ENCODE measurements around the gene ACTL6A.

Gene ACTL6A

DNA sequence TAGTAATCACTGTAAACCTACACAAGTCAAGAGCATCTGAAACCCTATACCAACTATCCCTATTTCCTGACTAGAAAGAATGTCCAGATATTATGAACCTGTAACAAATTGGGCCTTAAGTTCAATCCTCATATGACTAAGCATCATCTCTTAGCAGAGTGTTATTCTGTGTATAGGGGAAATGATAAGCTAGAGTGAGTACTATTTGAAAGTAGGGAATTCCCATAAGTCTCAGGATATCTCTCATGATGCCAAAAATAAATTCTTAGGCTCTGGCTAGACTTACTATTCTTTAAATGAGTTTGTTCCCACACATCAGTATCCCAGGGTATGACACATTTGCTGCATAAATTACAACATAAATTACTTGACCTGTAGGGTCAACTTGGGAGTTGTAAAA lies 26.4 kb downstream of the ACTL6A start:
- no peak for DNase-seq (ENCODE audit: insufficient read length, low spot score)
- FAIRE-seq: no peak

DNA sequence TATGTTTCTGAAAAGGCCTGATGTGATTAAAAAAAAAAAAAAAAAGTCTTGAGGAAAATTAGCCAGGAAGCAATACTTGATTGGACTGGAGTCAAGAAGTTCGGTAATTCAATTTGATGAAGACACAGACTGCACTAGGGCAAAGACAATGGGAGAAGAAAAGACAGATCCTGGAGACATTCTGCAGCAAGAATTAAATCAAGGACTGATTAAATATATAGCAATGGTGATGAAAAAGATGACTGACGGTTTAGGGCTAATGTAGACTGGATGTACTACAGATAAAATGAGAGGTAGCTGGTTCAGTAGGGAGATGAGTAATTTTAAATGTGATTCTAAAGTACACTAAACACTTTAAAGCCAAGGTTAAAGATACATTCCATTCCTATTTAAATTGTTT lies 27.9 kb downstream of the ACTL6A start:
- FAIRE-seq (no peak), DNase-seq (ENCODE audit: insufficient read length, low spot score) (no peak)

DNA sequence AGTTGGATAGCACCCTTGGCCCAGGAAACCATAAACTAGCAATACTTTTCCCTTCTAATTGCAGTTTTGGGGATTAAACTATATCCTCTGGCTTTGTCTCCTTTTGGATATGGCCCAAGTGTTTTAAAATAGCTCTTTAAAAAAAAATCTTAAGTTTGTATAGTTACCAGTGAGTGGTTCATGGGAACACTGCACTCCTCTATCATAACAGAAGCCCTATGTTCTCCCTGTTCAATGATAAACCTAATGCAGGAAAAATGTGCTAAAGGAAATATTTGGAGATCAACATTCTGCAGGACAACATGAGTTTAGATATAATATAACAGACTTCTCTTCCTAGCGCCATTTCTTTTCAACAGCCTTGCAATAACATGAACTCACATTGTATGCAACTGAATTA lies 28.6 kb downstream of the ACTL6A start:
- no peak for FAIRE-seq
- no peak for DNase-seq (ENCODE audit: insufficient read length, low spot score)

DNA sequence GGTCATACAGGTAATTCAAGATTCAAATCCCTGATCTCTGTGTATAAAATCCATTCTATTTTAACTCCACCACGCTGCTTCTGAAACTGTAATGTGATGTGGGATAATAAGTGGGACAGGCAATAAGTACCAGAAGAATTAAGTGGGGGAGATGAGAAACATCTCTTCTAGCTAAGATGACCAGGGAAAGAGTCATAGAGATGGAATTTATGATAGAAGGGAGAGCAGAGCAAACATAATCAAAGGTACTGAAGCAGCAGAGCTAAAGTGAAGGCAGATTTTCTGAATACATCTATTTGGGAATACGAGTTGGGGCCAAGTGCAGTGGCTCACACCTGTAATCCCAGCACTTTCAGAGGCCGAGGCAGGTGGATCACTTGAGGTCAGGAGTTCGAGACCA lies 36.8 kb downstream of the ACTL6A start:
- DNase-seq (ENCODE audit: insufficient read length, low spot score) (no peak), FAIRE-seq (no peak)

DNA sequence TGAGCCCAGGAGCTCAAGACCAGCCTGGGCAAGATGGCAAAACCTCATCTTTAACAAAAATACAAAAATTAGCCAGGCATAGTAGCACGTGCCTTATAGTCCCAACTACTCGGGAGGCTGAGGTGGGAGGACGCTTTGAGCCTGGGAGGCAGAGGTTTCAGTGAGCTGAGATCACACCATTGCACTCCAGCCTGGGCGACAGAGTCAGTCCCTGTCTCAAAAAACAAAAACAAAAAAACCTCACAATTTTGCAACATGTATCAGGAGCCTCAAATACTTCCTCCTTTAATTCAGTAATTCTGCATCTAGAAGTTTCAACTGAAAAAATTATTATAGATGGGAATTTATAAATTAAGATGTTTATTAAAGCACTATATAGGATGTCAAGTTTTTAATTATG lies 40.6 kb downstream of the ACTL6A start:
- DNase-seq (ENCODE audit: insufficient read length, low spot score) (no peak), FAIRE-seq (no peak)

DNA sequence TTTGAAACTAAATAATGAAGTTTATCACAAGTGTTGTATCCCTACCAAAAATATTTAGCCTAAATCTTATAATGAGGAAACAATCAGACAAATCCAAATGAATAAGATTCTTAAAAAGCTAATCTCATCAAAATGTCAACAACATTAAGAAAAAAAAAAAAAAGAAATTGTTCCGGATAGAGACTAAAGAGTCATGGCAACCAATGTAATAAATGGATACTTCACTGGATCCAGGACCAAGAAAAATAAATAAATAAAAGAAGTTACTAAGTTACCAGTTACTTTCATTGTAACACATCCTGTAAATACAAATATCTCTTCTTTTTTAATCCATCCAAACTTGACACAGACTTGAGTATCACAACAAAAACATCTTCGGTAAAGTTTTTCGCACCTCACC lies 41.1 kb downstream of the ACTL6A start:
- no peak for FAIRE-seq
- no peak for DNase-seq (ENCODE audit: insufficient read length, low spot score)

DNA sequence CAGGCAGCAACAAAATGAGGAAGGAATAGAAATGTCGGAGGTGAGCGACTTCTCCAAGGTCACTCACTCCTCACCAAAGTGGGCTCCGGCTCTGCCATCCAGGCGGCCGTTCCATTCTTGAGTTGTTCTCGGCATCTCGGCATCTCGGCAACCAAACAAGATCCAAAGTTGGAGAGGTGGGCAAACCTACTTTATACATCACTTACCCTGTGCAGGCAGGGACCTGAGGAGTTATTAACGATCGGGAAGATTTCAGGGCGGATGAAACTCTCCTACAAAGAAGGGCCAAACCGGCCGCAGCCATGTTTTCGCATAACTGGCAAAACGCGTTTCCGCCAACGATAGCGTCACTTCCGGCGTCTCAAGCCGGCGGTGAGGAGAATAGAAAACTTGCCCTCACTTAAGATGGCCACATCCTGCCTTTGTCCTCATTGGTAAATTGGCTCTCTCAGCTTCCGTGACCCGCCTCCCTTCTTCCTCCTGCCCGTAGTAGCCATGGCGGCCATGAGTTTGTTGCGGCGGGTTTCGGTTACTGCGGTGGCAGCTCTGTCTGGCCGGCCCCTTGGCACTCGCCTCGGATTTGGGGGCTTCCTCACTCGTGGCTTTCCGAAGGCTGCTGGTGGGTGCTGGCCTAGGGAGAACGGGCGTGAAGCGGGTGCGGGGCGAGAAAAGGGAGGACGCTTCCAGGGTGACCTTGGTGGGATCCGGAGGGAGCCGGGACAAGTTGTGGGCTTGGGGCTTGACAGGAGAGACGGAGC lies 41.8 kb downstream of the ACTL6A start, which contains the start of the genes MRPL47 and NDUFB5:
TSS of gene MRPL47 (minus strand) at position 318 of the 758 bp plus-strand sequence. CDS start at position 304, 14 bp downstream.
TSS of gene NDUFB5 (plus strand) at position 474 of the 758 bp plus-strand sequence. CDS start at position 496, 22 bp downstream.
- FAIRE-seq (peak; percentile 93), DNase-seq (ENCODE audit: insufficient read length, low spot score) (peak; percentile 92)

DNA sequence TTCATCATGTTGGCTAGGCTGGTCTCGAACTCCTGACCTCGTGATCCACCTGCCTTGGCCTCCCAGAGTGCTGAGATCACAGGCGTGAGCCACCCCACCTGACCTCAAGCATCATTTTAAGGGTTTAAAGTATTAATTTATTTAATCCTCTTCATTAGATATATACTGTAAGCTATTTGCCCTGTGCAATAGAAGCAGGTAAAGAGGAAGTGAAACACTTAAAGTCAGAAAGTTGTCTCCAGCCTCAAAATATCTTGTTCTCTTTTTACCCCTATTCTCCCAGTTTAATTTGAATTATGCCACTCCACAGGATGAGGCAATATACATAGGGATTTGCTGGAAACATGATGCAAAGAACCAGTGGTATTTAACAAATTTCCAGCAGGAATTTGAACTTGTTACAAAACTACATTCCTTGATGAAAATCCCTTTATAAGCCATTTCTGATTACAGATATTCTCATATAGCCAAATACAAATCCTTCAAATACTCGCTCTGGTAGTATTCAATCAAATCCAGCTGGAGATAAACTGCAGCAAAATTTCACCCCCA lies 43.9 kb downstream of the ACTL6A start:
- DNase-seq (ENCODE audit: insufficient read length, low spot score): no peak
- no peak for FAIRE-seq

DNA sequence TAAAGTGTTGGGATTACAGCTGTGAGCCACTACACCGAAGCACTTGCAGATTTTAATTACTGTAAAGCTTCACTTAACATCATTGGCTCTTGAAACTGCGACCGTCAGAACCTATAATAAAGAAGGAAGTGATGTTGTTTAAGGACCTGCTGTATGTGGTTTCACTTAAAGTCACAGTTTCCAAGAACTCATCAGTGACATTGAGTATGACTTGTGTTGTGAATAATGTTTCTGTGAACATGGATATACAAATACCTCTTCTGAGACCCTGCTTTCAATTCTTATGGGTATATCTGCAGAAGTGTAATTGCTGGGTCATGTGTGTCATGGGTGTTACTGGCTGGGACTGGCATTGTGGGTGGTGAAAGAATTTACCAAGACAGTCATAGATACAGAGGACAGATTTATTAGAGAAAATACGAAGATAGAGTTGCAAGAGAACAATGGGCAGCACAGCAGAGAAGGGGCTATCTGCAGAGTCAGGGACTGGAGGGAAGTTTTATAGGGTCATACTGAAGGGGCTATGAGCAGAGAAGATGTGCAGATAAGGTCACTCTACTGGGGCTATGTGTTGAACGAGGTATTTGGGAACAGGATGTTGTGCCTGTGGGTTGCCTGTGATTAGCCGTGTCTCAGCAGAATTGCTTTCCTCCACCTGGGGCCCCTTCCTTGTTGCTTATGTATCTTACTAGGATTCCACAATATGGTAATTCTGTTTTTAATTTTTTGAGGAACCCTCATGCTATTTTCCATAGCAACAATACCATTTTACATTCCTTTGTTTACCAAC lies 46.4 kb downstream of the ACTL6A start:
- DNase-seq (ENCODE audit: insufficient read length, low spot score): no peak
- FAIRE-seq: no peak

DNA sequence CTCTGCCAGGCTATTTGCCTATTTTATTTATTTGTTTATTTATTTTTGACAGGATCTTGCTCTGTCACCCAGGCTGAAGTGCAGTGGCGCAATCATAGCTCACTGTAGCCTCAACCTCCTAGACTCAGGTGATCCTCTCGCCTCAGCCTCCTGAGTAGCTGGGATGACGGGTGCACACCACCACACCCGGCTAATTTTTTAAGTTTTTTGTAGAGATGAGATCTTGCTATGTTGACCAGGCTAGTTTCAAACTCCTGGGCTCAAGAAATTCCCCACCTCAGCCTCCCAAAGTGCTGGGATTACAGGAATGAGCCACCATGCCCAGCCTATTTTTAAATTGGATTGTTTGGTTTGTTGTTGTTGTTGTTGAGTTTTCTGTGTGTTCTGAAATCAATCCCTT lies 47.3 kb downstream of the ACTL6A start:
- DNase-seq (ENCODE audit: insufficient read length, low spot score): no peak
- FAIRE-seq: no peak

DNA sequence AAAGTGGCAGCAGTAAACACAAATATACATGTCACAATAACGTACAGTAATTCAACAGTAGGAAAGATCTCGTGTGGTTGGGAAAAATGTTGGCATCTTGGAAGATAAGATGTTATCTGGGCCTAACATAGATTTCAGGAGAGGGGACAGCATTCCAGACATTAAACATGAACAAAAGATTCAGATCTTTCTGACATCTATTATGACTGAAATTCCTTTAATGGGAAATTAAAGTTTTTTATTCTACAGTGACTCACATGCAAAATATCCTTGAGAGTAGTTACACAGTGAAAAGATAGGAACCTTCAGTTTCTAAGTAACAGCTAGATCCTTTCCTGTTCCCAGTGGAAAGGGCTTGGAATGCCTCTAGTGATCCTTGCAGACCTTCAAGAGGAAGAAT lies 51.1 kb downstream of the ACTL6A start:
- DNase-seq (ENCODE audit: insufficient read length, low spot score): peak; percentile 22
- no peak for FAIRE-seq

DNA sequence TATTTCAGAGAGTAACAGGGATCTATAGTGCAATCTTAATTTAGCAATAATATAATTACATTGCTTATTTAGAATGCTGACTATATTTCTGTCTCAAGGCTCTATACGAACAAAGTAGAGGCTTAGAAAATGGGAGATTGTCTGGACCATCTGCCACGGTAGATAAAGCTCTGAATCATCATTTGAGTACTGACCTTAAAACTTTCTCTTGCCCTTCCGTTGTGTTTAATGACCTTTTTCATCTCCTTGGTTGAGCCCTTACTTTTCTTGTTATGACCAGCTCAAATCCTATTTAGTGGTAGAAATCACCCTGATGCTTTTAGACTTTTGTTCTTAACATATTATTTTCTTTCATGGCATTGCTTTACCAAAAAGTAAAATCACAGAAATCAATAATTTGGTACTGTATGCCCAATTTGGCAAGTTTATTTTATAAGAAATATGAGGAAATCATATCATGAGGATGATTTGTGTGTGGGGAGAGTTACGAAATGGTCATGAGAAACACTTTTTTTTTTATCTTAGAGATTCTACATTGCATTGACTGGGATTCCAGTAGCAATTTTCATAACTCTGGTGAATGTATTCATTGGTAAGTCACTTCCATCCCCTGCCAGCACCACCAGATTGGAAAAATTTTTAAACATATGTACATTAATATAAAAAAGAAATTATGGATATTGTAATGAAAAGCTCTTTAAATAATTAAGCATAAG lies 52.9 kb downstream of the ACTL6A start:
- no peak for FAIRE-seq
- DNase-seq (ENCODE audit: insufficient read length, low spot score): no peak

DNA sequence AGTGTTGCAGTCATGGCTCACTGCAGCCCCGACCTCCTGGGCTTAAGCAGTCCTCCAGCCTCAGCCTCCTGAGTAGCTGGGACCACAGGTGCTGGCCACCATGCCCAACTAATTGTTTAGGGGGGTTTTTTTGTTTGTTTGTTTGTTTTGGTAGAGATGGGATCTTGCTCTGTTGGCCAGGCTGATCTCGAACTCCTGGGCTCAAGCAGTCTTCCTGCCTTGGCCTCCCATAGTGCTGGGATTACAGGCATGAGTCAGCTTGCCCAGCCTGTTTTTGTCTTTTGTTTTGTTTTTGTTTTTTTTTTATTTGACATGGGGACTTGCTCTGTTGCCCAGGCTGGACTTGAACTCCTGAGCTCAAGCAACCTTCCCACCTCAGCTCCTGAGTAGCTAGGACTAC lies 59.3 kb downstream of the ACTL6A start:
- no peak for DNase-seq (ENCODE audit: insufficient read length, low spot score)
- FAIRE-seq: no peak

DNA sequence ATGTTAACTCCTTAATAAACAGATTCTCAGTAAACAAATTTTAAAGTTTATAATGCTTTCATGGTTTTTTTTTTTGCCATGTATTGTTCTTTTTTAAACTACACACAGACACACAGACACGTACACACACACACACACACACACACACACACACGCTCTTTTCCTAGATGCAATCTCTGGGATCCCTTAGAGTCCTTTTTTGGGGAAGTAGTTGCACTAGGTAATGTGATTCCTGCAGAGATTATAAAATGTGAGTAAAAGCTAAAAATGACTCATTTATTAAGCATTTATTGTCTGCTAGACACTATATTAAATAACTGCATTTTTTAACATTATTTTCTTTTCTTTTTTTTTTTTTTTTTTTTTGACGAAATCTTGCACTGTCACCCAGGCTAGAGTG lies 61.7 kb downstream of the ACTL6A start:
- DNase-seq (ENCODE audit: insufficient read length, low spot score) (no peak), FAIRE-seq (no peak)

DNA sequence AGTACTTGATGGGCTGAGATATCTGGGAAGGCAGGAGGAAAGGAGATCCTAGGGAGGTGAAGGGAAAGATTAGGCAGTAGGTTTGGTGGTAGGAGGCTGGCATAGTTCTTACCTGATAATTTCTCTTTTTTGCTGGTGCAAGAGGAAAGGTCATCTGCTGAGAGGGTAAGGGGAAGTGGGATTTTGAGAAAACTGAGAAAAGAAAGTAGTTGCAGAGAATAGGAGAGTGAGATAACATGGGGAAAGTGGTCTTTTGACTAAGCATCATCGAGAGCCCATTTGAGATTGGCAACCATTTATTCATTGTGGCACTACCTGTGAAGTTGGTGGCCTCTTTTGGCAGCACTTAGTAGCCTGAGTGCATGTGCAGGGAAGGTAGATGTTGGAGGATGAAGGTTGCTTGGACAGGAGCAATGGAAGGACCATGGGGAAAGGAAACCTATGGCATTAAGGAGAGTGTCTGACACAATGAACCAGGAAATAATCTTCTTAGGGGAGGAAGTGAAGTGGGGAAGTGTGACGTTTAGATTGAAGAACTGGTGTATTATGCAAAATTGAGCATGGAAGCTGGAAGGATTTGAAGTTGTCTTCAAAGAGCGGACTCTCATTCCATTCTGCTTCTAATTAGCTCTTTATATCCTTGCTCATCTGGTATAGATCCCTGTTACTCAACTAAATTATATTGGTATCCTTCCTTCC lies 68.2 kb downstream of the ACTL6A start:
- FAIRE-seq: no peak
- DNase-seq (ENCODE audit: insufficient read length, low spot score): no peak
